Choroid plexus epithelial cell (primary cell): ENCODE data around the gene PECR.

Experiments used
- DNase-seq: peaks from one replicate; pipeline ENCODE4 v3.0.0-alpha.2; 2010; ENCODE audit warnings: low read depth
- H3K4me3 ChIP-seq: 2 replicates; pipeline ENCODE4 v1.5.1; 2011; ENCODE audit warnings: low read depth, mild to moderate bottlenecking, control low read depth, low read length, moderate library complexity
- CTCF ChIP-seq: conservative IDR thresholded peaks from 2 replicates; pipeline ENCODE4 v1.5.1; 2011; ENCODE audit warnings: low read depth, mild to moderate bottlenecking, control low read depth, inconsistent platforms, low read length, moderate library complexity

Gene PECR

GRCh38 chr2:216118474-216118873, 36.9 kb upstream of the PECR start:
- TF ChIP-seq CTCF: no peak
- peak; percentile 26 for DNase-seq
- no peak overlapping the region for H3K4me3 ChIP-seq

- no peak for TF ChIP-seq CTCF
- H3K4me3 ChIP-seq: no peak overlapping the region
- no peak for DNase-seq
These were observed 36.1 kb upstream of the PECR start for GRCh38 chr2:216117561-216118340.

- no peak for DNase-seq
- no peak for TF ChIP-seq CTCF
- no peak overlapping the region for H3K4me3 ChIP-seq
These were observed 34.8 kb upstream of the PECR start for GRCh38 chr2:216116418-216116817.

- H3K4me3 ChIP-seq: peak overlapping the region; percentile 61
- DNase-seq: peak; percentile 100
- peak; percentile 83 for TF ChIP-seq CTCF
These were observed 33.3 kb upstream of the PECR start for GRCh38 chr2:216114714-216115531.

GRCh38 chr2:216114382-216114713, 32.7 kb upstream of the PECR start:
- no peak overlapping the region for H3K4me3 ChIP-seq
- TF ChIP-seq CTCF: no peak
- no peak for DNase-seq

GRCh38 chr2:216113572-216113971, 32.0 kb upstream of the PECR start:
- H3K4me3 ChIP-seq: no peak overlapping the region
- TF ChIP-seq CTCF: no peak
- no peak for DNase-seq
